ENCODE results near the gene RCN2. TPM values are rescaled to one million over a fixed set of nuclear protein-coding genes. Genes with fewer than 3 reads are reported as not detected.

Gene RCN2
- total RNA-seq, 2 experiments from 2014 or later: 21.8 to 21.9 TPM

DNA sequence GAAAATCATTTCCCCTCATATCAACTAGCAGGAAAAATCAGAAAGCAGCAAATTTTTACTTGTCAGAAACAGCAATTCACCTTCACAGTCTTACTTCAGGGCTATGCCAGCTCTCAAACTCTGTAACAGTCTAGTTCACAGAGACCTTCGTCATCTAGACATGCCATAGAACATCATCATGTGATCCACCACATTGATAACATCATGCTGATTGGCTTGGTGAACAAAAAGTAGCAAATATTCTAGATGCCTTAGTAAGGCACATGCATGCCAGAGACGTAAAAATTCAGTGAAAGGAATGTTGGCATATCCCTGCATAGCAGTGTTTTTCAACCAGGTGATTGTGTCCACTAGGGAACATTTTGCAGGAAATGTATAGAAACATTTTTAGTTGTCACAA lies 17.8 kb upstream of the RCN2 start:
- no peaks in the 10 kb centered on the region for H3K36me3 Mint-ChIP-seq (ENCODE audit: low read depth)
- H3K4me1 Mint-ChIP-seq (ENCODE audit: low read depth): no peaks in the 10 kb centered on the region
- ATAC-seq: no peak
- CTCF ChIA-PET: interaction anchor here (0.7 kb wide), 1 partner anchor 188 kb away, joined by 4 read pairs; no protein-coding TSS in a partner anchor
- no peak overlapping the region for H3K4me3 Mint-ChIP-seq
- POLR2A ChIA-PET: no interaction called here
- no peak for TF ChIP-seq CTCF (IDR thresholded peaks at IDR 0.05)
- H3K27ac Mint-ChIP-seq: no peak overlapping the region
- intact Hi-C loops (cut with micrococcal nuclease): no loop called here
- no peak for DNase-seq
- no peaks in the 10 kb centered on the region for H3K9me3 Mint-ChIP-seq
- peaks cover 4% of the 10 kb centered on the region for H3K27me3 Mint-ChIP-seq

- TF ChIP-seq CTCF (IDR thresholded peaks at IDR 0.05): no peak
- Mint-ChIP-seq H3K27me3 (peaks cover 10% of the 10 kb centered on the region), H3K9me3 (no peaks in the 10 kb centered on the region), H3K27ac (no peak overlapping the region), H3K4me1 (ENCODE audit: low read depth) (no peaks in the 10 kb centered on the region), H3K36me3 (ENCODE audit: low read depth) (no peaks in the 10 kb centered on the region), H3K4me3 (no peak overlapping the region)
- intact Hi-C loops (cut with micrococcal nuclease): no loop called here
- ATAC-seq (no peak), DNase-seq (no peak)
- CTCF ChIA-PET: interaction anchor here (0.6 to 1.2 kb wide), 4 partner anchors 56 to 725 kb away, joined by 3 to 5 read pairs (median 4); no protein-coding TSS in a partner anchor
- POLR2A ChIA-PET: interaction anchor here (1.9 to 2.7 kb wide), 2 partner anchors 10 to 13 kb away, joined by 8 to 9 read pairs; no protein-coding TSS in a partner anchor
Observed at GRCh38 chr15:76916369-76916768, 15.2 kb upstream of the RCN2 start.

- no peak overlapping the region for H3K27ac Mint-ChIP-seq
- no peak for TF ChIP-seq CTCF (IDR thresholded peaks at IDR 0.05)
- CTCF ChIA-PET: interaction anchor here (0.9 kb wide), 1 partner anchor 24 kb away, joined by 3 read pairs; no protein-coding TSS in a partner anchor
- no peaks in the 10 kb centered on the region for H3K9me3 Mint-ChIP-seq
- ATAC-seq (no peak), DNase-seq (no peak)
- peaks cover 20% of the 10 kb centered on the region for H3K4me1 Mint-ChIP-seq (ENCODE audit: low read depth)
- H3K4me3 Mint-ChIP-seq: no peak overlapping the region
- POLR2A ChIA-PET: interaction anchor here (1.8 kb wide), 1 partner anchor 11 kb away, joined by 8 read pairs; no protein-coding TSS in a partner anchor
- H3K27me3 Mint-ChIP-seq: no peaks in the 10 kb centered on the region
- intact Hi-C loops (cut with micrococcal nuclease): no loop called here
- peaks cover 8% of the 10 kb centered on the region for H3K36me3 Mint-ChIP-seq (ENCODE audit: low read depth)
Observed at GRCh38 chr15:76928201-76928600, 3.3 kb upstream of the RCN2 start.

DNA sequence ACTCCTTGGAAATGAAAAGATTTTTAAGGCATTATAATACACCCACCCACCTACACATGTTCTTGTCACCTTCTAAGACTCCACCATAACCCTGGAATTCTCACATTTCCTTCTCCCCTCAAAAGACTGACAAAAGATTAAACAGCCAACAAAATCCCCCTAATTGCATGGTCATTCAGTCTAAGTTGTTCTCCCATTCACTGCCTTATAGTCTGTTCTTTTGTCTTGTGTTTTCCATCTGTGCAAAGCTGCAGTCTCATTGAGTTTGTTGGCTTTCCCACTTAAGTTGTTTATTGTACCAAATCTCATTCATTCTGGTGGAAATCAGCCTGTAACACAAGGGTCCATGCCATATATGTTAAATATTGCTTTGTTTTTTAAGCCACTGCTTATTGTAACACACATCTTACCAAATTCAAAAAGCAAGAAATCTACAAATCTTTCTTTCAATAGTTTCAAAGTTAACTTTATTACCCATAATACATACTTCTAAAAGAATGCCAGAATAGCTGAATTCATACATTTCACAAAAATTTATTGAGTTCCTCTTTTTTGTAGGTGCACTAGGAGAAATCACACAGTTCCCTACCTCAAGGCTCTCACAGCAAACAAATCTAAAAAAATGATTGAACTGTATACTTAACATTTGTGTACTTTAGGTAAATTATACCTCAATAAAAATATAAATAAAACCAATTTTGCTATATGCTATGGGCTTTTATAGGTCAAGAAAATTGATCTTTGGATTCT lies 2.4 kb upstream of the RCN2 start:
- peaks cover 26% of the 10 kb centered on the region for H3K4me1 Mint-ChIP-seq (ENCODE audit: low read depth)
- H3K36me3 Mint-ChIP-seq (ENCODE audit: low read depth): peaks cover 11% of the 10 kb centered on the region
- ChIA-PET POLR2A (interaction anchor here (0.7 to 1.8 kb wide), 2 partner anchors 12 to 94 kb away, joined by 3 to 8 read pairs; no protein-coding TSS in a partner anchor), CTCF (no interaction called here)
- H3K4me3 Mint-ChIP-seq: no peak overlapping the region
- intact Hi-C loops (cut with micrococcal nuclease): no loop called here
- no peaks in the 10 kb centered on the region for H3K9me3 Mint-ChIP-seq
- no peak for ATAC-seq
- DNase-seq: no peak
- TF ChIP-seq CTCF (IDR thresholded peaks at IDR 0.05): no peak
- no peak overlapping the region for H3K27ac Mint-ChIP-seq
- H3K27me3 Mint-ChIP-seq: no peaks in the 10 kb centered on the region

DNA sequence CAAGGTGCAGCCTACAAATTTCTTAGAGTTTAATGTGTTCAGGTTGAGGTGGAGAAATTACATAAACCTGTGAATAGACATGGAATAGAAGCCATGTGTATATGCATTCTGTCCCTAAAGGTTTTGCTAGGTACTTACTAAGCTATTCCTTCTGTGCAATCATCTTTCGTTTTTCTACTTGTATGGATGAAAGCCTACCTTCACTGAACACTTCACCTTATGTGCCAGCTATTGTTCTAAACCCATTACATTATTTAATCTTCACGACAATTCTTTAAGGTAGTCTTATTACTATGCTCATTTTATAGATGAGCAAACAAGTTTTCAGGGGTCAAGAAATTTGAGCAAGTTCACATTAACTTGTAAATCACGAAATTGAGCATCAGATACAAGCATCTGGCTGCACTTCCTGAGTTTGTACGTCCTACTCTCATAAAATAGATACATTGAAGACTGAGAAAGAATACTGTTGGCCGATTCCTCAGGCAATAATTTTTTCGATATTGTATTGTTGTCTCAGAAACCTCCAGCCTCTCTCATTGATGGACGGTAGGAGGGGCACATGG lies 635 bp upstream of the RCN2 start:
- POLR2A ChIA-PET: interaction anchor here (1.4 to 2.2 kb wide), 3 partner anchors 11 to 43 kb away, joined by 4 to 7 read pairs (median 6); no protein-coding TSS in a partner anchor
- Mint-ChIP-seq H3K4me3 (peak overlapping the region; percentile 89), H3K9me3 (no peaks in the 10 kb centered on the region), H3K4me1 (ENCODE audit: low read depth) (peaks cover 34% of the 10 kb centered on the region), H3K27me3 (no peaks in the 10 kb centered on the region), H3K27ac (peak overlapping the region; percentile 83), H3K36me3 (ENCODE audit: low read depth) (peaks cover 18% of the 10 kb centered on the region)
- DNase-seq: no peak
- intact Hi-C loops (cut with micrococcal nuclease): no loop called here
- TF ChIP-seq CTCF (IDR thresholded peaks at IDR 0.05): no peak
- no peak for ATAC-seq
- CTCF ChIA-PET: interaction anchor here (1.1 kb wide), 1 partner anchor 26 kb away, joined by 3 read pairs; no protein-coding TSS in a partner anchor

All from activated CD8-positive, alpha-beta T cell treated with anti-CD3 and anti-CD28 coated beads for 36 hours (primary cell).